ENCODE results near the gene GRID2. TPM values are rescaled to one million over a fixed set of nuclear protein-coding genes. Genes with fewer than 3 reads are reported as not detected.

Gene GRID2
- total RNA-seq, 1 donor from 2014 or later: 2.1 TPM

GRCh38 chr4:92455329-92455839 is 151.6 kb downstream of the GRID2 start:
- Mint-ChIP-seq H3K27ac (ENCODE audit: unreplicated experiment) (no peak overlapping the region), H3K36me3 (ENCODE audit: unreplicated experiment) (no peaks in the 10 kb centered on the region), H3K4me3 (ENCODE audit: unreplicated experiment) (no peak overlapping the region), H3K9me3 (ENCODE audit: unreplicated experiment) (no peaks in the 10 kb centered on the region), H3K4me1 (ENCODE audit: low read depth, unreplicated experiment) (no peaks in the 10 kb centered on the region), H3K27me3 (ENCODE audit: unreplicated experiment) (no peaks in the 10 kb centered on the region)
- DNase-seq: no peak
- TF ChIP-seq CTCF (IDR thresholded peaks at IDR 0.05; ENCODE audit: partially characterized antibody, unreplicated experiment): no peak

- Mint-ChIP-seq H3K36me3 (ENCODE audit: unreplicated experiment) (no peaks in the 10 kb centered on the region), H3K27me3 (ENCODE audit: unreplicated experiment) (no peaks in the 10 kb centered on the region), H3K27ac (ENCODE audit: unreplicated experiment) (no peak overlapping the region), H3K4me3 (ENCODE audit: unreplicated experiment) (no peak overlapping the region), H3K4me1 (ENCODE audit: low read depth, unreplicated experiment) (no peaks in the 10 kb centered on the region), H3K9me3 (ENCODE audit: unreplicated experiment) (no peaks in the 10 kb centered on the region)
- no peak for TF ChIP-seq CTCF (IDR thresholded peaks at IDR 0.05; ENCODE audit: partially characterized antibody, unreplicated experiment)
- DNase-seq: no peak
These were observed 152.2 kb downstream of the GRID2 start for GRCh38 chr4:92455951-92456350.

DNA sequence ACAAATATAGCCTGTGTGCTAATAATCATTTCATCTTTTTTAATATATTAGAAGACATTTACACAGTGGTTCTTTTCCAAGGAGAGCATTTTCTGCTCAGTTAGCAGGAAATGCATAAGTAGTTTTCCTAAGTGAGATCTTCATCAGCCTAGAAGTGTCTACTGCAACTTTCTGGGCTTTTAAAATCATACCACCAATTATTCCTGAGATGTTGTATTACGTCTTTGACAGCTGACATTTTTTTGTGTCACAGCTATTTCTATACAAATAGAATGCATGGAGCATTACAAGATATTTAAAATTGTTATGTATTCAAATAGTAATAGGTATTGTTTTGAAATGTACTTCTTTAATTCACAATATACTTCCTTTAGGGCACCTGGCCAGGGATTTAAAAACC is 158.0 kb downstream of the GRID2 start:
- no peak overlapping the region for H3K4me3 Mint-ChIP-seq (ENCODE audit: unreplicated experiment)
- no peaks in the 10 kb centered on the region for H3K27me3 Mint-ChIP-seq (ENCODE audit: unreplicated experiment)
- no peak for TF ChIP-seq CTCF (IDR thresholded peaks at IDR 0.05; ENCODE audit: partially characterized antibody, unreplicated experiment)
- no peaks in the 10 kb centered on the region for H3K36me3 Mint-ChIP-seq (ENCODE audit: unreplicated experiment)
- no peaks in the 10 kb centered on the region for H3K9me3 Mint-ChIP-seq (ENCODE audit: unreplicated experiment)
- H3K4me1 Mint-ChIP-seq (ENCODE audit: low read depth, unreplicated experiment): peaks cover 7% of the 10 kb centered on the region
- H3K27ac Mint-ChIP-seq (ENCODE audit: unreplicated experiment): no peak overlapping the region
- no peak for DNase-seq

DNA sequence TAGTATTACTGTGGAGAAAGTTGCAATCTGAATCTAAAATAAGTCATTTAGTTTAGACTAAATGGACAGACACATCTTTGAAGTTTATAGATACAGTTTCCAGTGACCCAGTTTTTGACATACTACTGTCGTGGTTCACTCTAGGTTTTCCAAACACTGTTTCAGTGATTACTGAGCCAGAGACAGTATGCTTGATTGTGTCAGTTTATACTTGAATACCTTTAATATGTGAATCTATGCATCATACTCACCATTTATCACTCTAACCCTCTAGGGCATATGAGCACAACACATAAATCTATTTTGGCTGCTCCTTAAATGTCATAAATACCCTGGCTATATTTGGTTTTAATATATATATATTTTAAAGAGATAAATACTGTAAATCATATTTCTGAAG is 173.5 kb downstream of the GRID2 start:
- DNase-seq: no peak
- H3K4me1 Mint-ChIP-seq (ENCODE audit: low read depth, unreplicated experiment): no peaks in the 10 kb centered on the region
- no peak overlapping the region for H3K27ac Mint-ChIP-seq (ENCODE audit: unreplicated experiment)

GRCh38 chr4:92483341-92483740 is 179.6 kb downstream of the GRID2 start:
- Mint-ChIP-seq H3K9me3 (ENCODE audit: unreplicated experiment) (no peaks in the 10 kb centered on the region), H3K4me1 (ENCODE audit: low read depth, unreplicated experiment) (no peaks in the 10 kb centered on the region), H3K4me3 (ENCODE audit: unreplicated experiment) (no peak overlapping the region)

More for the DNA sequence above, 173.5 kb downstream of the GRID2 start:
- H3K27me3 Mint-ChIP-seq (ENCODE audit: unreplicated experiment): no peaks in the 10 kb centered on the region
- no peaks in the 10 kb centered on the region for H3K9me3 Mint-ChIP-seq (ENCODE audit: unreplicated experiment)
- no peak for TF ChIP-seq CTCF (IDR thresholded peaks at IDR 0.05; ENCODE audit: partially characterized antibody, unreplicated experiment)
- H3K4me3 Mint-ChIP-seq (ENCODE audit: unreplicated experiment): no peak overlapping the region
- no peaks in the 10 kb centered on the region for H3K36me3 Mint-ChIP-seq (ENCODE audit: unreplicated experiment)

More at GRCh38 chr4:92483341-92483740, 179.6 kb downstream of the GRID2 start:
- TF ChIP-seq CTCF (IDR thresholded peaks at IDR 0.05; ENCODE audit: partially characterized antibody, unreplicated experiment): no peak
- no peaks in the 10 kb centered on the region for H3K36me3 Mint-ChIP-seq (ENCODE audit: unreplicated experiment)
- H3K27ac Mint-ChIP-seq (ENCODE audit: unreplicated experiment): no peak overlapping the region
- no peaks in the 10 kb centered on the region for H3K27me3 Mint-ChIP-seq (ENCODE audit: unreplicated experiment)
- DNase-seq: no peak
